Adrenal gland (tissue), 5 donors: ENCODE results near the gene GLIS2.

Experiments used
- CTCF ChIP-seq, 6 experiments: fragments of 450-650 bp in 4 of 6; fragments of 200-600 bp in 2 of 6; sonication (generic) in 1 of 6; IDR thresholded peaks; 1 replicate in 5 of 6; 2 replicates in 1 of 6; pipeline versions ENCODE4 v1.5.1 to v1.8.0; 2016 to 2021; ENCODE audit warnings: antibody characterized with exemption in 6 of 6, mild to moderate bottlenecking in 2 of 6, moderate library complexity in 1 of 6
- POLR2A ChIP-seq, 2 donors: fragments of 450-650 bp; IDR thresholded peaks; one replicate each; pipeline ENCODE4 v1.6.1; 2017; ENCODE audit warnings: antibody characterized with exemption in 2 of 2, mild to moderate bottlenecking in 2 of 2, moderate library complexity in 1 of 2
- donor health status: DM: no; HTN: no; CAD: no.

GRCh38 chr16:4373356-4373908, 57.6 kb downstream of the GLIS2 start:
- TF ChIP-seq POLR2A (IDR thresholded peaks at IDR 0.05) (no peak), CTCF (IDR thresholded peaks at IDR 0.05) (no peak)
